HG02938 (cell line): ENCODE data around the gene KAZALD1.

Experiments used
- ATAC-seq: cut with Tn5 transposase; IDR thresholded peaks from one replicate; pipeline ENCODE4 v1.9.1; 2021; ENCODE audit warnings: mild to moderate bottlenecking, moderate library complexity; ENCODE audit not compliant: unreplicated experiment

The KAZALD1 gene

DNA sequence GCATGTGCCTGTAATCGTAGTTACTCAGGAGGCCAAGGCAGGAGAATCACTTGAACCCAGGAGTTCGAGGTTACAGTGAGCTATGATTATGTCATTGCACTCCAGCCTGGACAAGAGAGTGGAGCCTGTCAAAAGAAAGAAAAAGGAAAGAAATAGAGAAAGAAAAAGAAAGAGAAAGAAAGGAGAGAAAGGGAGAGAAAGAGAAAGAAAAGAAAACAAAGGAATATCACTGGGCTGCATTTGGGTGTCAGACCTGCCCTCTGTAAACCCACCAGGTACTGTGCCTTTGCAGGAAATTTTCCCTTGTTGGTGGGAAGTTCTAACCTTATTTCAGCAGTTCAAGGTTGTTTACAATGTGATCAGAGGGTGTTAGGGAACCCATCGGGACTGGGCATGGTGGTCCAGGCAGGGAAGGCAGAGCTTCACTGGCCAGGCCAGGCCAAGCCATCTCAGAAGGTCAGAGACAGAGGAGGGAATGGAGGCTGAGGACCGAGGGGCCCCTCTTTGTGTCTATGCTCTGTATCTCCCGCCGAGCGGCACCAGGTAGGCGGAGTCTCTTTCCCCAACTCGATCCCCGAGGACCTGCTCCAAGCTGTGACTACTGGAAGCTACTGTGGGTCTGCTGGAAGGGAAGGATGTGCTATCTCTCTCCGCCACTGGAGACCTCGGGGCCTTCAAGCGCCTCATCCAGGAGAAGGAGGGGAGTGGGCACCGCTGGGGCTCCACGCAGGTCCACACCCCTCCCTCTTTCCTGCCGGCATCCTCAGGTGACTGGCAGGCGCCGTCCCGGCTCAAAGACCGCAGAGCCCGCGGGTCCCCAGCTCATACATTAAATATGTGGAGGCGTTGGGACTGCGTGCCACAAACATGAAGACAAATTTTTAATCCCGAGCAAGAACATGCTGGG is 15.2 kb upstream of the KAZALD1 start:
- ATAC-seq: no peak

DNA sequence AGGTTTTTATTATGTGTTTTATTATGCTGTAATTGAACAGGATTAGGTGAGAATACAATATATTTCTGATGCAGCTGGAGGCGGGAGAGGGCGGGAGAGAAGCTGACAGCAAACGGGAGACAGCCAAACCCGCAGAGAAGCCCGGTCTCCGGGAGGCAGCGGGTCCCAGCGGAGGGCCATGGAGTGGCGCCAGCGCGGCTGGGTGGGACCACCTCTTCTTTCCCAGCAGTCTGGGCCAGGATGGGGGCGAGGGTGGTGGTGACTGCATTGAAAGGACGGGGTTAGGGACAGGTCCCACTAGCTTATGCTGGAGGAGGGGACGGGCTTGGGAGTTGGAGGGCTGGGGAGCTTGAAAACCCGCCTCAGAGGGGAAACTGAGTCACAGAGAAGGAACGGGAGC is 14.5 kb upstream of the KAZALD1 start:
- no peak for ATAC-seq

GRCh38 chr10:101047961-101048892 is 13.6 kb upstream of the KAZALD1 start:
- no peak for ATAC-seq

- no peak for ATAC-seq
Observed at GRCh38 chr10:101050208-101051069, 11.3 kb upstream of the KAZALD1 start.

DNA sequence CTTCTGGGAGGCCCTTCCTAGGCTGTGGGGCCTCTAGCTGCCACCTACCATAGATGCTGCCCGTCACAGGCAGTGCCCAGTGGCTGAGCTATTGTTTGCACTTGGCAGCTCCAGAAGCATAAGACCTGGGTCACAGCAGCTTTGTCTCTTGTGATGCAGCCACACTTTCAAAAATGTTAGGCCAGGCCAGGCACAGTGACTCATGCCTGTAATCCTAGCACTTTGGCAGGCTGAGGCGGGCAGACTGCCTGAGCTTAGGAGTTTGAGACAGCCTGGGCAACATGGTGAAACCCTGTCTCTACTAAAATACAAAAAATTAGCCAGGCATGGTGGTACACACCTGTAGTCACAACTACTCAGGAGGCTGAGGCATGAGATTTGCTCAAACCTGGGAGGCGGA is 9.5 kb upstream of the KAZALD1 start:
- no peak for ATAC-seq

- ATAC-seq: no peak
Observed at GRCh38 chr10:101053516-101053915, 8.3 kb upstream of the KAZALD1 start.

GRCh38 chr10:101054351-101054750 is 7.4 kb upstream of the KAZALD1 start:
- ATAC-seq: no peak

DNA sequence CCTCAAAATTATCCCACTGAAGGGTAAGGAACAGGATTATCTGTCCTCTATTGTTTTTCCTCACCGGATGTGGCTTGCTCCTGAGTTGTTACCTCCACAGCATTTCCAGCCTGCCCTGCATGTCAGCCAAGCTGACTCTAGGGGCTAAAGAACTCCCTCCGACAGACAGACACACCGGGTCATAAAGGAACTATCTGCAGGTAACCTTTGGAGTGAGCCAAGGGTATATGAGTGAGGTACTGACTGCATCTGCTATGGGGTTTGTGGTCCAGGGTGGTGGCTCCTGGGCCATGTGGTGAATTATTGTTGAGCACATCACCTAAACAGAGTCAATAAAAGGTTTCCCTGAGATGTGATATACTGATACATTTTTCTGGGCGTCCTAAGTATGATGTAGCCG is 6.9 kb upstream of the KAZALD1 start:
- ATAC-seq: no peak

DNA sequence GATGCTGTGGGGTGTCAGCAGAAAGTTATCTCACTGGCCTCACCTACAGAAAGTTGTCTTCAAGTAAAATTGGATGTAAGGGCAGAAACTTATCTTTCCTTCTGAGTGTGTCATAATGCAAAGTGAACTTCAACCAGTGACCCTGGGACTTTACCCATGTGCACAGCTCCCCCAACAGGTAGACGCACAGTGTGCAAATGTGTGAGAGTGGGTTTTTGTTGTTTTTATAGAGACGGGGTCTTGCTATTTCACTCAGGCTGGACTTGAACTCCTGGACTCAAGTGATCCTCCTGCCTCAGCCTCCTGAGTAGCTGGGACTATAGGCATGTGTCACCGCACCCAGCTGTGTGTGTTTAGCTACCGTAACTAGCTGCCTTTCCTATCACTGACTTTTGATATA is 6.4 kb upstream of the KAZALD1 start:
- ATAC-seq: no peak

GRCh38 chr10:101056365-101057151 is 5.2 kb upstream of the KAZALD1 start:
- ATAC-seq: no peak

- ATAC-seq: peak; percentile 38
Observed at GRCh38 chr10:101060036-101060950, 1.5 kb upstream of the KAZALD1 start.

GRCh38 chr10:101060951-101061623 is 702 bp upstream of the KAZALD1 start:
- peak; percentile 54 for ATAC-seq

DNA sequence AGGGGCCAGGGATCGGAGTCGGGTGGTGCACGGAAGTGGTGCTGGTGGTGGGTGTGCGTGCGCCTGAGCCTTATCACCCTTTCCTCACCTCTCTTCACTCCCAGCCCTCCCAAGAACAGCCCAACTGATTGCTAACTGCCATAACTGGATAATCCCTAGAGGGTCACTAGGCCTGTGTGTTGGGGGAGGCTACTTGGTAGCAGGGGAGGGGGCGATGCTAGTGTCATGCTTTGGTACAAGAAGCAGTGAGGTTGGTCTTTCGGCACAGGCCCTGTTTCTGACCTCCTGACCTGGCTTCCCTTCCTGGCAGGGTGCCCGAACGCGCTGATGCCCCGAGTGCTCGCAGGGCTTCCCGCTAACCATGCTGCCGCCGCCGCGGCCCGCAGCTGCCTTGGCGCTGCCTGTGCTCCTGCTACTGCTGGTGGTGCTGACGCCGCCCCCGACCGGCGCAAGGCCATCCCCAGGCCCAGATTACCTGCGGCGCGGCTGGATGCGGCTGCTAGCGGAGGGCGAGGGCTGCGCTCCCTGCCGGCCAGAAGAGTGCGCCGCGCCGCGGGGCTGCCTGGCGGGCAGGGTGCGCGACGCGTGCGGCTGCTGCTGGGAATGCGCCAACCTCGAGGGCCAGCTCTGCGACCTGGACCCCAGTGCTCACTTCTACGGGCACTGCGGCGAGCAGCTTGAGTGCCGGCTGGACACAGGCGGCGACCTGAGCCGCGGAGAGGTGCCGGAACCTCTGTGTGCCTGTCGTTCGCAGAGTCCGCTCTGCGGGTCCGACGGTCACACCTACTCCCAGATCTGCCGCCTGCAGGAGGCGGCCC is 652 bp downstream of the KAZALD1 start:
- ATAC-seq: no peak

DNA sequence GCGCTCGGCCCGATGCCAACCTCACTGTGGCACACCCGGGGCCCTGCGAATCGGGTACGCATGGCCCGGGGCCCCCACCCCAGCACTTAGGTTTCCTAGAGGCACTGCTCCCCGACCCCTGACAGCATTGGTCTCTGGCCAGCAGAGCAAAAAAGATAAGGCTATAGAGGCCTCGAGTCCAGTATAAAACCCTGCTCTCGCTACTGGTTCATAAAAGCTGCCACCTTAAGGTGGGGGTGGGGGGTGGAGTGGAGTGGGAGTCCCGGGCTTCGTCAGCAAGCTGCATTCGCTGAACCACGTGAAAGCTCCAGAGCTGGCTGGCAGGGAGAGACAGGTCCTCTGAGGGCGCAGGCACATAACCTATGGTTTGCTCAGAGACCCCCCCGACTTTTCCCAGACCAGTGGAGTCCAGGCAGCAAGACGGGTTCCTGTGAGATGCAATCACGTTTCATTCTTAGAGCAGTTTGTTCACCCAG is 1.3 kb downstream of the KAZALD1 start:
- no peak for ATAC-seq

DNA sequence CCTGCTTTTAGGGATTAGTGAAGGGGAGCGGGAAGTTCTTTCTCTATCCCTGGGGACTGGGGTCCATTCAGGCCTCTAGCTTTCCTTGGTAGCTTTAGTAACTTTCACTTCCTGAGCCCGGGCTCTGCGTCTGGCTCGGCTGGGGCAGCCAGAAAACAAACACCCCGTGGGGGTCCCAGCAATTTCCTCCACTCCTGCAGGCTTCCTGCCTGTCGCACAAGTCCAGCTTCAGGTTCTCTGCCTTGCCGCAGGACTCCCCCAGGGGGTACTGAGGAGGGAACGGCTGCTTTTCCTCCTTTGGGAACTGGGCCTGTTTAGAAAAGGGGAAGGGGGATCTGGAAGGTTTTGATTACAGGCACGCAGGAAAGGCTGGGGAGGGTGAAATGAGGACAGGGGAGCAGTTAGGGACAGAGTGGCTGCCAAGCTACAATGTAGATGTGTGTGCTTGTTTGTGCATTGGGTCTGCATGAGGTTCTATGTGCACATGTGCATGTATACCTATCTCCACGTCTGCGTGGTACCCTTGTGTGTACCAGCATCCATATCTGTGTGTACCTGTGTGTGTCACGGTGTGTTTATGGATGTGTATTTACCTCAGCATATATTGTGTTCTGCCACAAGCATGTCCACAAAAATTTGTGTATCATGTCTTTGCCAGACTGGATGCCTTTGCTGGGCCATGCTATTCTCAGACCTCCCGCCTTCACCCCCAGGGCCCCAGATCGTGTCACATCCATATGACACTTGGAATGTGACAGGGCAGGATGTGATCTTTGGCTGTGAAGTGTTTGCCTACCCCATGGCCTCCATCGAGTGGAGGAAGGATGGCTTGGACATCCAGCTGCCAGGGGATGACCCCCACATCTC is 2.0 kb downstream of the KAZALD1 start:
- no peak for ATAC-seq

GRCh38 chr10:101064415-101065030 is 2.7 kb downstream of the KAZALD1 start:
- ATAC-seq: no peak
